Activated T-helper 1 cell treated with Interleukin-2 at 50 U/mL for 16 hours (primary cell): ENCODE data around the gene ELAVL4.
"Not testable (repeated sequence)": the region's sequence is repeated elsewhere in the genome, so short reads cannot be mapped to it uniquely, and the experiment has no call there.

Experiments
- DNase-seq: peaks from one replicate; pipeline ENCODE4 v3.0.0-alpha.2; 2020; ENCODE audit warnings: low read depth

ELAVL4 gene

GRCh38 chr1:50126927-50127715, 18.4 kb downstream of the ELAVL4 start:
- no peak for DNase-seq

DNA sequence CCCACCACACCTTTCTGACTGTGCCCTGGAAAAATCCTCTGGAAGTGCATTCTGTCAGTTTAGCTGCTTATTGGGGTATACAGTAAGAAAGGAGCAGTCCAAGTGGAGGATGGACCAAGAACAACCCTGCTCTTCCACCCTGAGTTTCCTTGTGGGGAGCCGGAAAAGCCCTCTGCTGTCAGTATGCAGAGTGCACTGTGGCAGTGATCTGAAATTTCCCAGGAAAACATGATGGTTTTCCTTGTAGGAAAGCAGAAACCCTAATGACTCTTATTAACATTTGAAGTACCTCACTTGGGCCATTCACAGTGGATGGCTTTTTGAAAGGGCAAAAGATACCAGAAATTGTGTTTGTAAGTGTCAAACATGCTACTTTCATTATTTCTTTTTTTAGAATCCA, 20.5 kb downstream of the ELAVL4 start:
- no peak for DNase-seq

- DNase-seq: no peak
Measured at GRCh38 chr1:50132347-50132894, 23.7 kb downstream of the ELAVL4 start.

- no peak for DNase-seq
Measured at GRCh38 chr1:50135716-50136115, 27.0 kb downstream of the ELAVL4 start.

- DNase-seq: no peak
Measured at GRCh38 chr1:50139339-50140181, 30.8 kb downstream of the ELAVL4 start.

DNA sequence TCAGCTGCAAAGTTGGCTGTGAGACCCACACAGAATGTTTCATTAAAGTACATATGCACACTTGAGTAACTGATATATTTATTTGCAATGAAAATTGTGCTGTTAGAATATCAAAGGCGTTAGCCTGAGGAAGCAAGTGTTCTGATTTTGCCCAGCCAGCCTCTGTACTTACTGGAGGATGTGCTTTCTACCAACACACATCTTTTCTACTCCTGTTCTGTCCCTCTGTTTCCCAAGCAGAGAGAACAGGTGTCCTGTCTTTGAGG, 31.4 kb downstream of the ELAVL4 start:
- no peak for DNase-seq

GRCh38 chr1:50147191-50147850, 38.6 kb downstream of the ELAVL4 start:
- DNase-seq: no peak

DNA sequence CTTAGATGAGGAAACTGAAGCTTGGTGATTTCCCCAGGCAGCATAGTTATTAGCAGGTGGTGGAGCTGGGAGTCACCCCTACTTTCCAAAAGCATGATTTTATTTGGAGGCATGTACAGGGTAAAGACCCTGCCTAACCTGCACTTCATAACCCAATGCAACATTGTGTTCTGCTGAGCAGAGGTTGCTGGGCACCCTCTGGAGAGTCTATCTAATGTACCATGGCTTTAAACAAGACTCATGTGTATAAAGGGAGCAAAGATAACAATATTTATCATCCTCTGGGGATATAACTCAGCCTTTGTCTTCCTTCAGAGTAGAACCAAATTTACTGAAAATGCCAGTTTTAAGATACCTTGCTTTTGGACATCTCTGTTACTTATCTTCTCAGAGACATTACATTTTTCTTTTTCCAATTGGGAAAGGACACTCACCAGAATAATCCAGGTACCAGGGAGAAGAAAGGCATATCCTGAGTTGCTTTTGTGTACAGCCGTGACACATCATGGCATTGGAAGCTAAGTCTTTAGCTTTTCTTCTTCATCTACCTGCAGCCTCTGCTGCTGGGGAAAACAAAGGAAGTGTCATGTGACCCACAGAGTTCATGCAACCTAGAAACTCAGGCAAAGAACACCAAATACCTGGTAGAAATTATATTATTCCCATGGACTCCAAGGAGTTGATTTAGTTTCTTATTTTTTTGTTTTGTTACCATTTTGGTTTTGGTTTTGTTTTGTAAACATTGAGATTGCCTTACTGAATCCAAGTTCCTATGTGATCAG, 39.6 kb downstream of the ELAVL4 start:
- no peak for DNase-seq

DNA sequence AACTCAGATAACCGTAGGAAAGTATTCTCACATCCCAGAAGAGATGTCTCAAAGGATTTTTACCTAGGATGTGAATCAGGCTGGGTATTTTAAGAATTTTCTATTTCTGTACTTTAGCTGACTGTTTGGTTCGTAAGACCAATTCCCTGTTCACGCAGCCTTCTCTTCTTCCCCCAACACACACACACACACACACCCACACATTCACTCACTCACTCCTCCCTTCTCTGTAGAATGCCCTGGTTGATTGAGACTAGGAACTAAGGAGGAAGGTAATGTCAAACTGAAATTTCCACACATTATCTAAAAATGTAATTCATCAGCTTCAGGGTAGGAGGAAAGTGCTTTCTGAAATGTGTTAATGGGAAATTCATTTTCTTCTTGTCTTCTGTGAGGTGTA, 43.5 kb downstream of the ELAVL4 start:
- no peak for DNase-seq

DNA sequence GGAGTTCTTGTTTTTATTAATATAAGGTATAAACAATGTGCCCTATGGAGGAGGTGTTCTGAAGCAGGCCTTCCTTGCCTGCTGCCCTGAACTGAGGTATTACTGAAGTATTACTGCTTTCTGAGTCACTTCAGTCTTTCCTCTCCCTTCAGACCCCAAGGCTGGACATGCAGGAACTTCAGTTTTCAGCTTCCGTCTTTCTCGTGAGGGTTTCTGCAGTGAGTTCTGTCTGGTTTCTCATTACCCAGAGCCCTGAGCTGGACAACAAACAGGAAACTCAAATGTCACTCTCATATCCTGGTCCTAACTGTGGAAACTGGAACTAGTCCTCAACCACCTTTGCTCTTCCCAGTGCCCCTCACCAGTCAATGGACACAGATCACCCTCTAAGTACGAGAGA, 46.8 kb downstream of the ELAVL4 start:
- no peak for DNase-seq

- DNase-seq: no peak
Measured at GRCh38 chr1:50156241-50157010, 47.7 kb downstream of the ELAVL4 start.

DNA sequence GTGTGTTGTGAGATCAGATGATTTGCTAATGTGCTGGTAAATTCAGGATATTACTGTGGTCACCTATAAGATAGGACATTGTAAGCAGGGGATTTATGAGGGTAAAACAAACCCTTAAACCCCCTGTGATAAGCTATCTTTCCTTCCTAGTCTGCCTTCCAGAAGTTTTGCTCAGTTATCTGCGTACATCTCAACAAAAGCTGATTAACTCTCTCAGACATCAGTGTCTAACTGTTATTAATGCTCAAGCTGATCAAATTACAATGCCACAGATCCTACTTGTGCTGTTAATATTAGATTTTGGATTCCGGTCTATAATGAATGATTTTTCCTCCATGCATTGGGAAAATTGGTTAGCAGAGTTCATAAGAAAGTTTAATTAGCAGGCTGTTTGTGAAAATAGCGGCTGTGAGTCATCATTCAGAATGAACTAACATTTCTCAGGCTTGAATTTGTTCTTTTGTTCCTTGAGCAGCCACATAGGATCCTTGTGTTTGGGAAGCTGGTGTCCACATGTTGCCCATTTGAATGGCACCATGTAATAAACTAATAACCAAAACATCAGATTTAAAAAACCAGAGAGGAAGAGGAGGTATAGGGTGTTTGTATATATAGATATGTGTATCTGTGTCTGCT, 48.7 kb downstream of the ELAVL4 start:
- DNase-seq: no peak

DNA sequence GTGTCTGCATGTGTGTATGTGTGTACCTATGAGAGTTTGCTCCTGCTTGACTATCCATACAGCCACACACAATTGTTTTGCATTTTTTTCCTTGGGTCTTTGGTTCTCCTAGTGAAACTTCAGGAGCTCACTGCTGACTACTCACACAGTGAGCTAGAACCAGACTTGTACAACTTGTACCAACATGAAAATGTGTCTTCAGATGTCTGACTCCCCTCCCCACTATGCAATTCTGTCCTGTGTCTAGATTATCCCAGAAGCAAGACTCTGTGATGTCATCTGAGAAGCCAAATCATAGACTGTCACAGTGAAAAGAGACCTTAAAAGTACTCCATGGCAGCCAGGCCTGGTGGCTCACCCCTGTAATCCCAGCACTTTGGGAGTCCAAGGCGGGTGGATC, 49.7 kb downstream of the ELAVL4 start:
- DNase-seq: no peak

- DNase-seq: no peak
Measured at GRCh38 chr1:50163680-50164079, 55.0 kb downstream of the ELAVL4 start.

GRCh38 chr1:50166351-50166750, 57.6 kb downstream of the ELAVL4 start:
- not testable (repeated sequence) for DNase-seq

DNA sequence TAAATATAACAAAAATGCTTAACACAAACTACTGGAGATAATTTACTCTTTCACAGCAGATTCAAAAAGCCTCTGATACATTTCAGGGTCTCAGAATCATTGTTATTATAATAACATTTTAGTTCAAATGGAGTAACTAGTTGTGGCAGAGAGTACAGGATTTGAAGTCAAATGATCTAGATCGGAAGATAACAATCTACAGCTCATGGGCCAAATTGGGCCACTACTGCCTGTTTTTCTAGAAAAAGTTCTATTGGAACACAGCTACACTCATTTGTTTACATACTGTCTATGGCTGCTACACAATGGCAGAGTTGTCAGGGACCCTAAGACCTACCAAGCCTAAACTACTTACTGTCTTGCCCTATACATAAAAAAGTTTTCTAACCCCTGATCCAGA, 63.6 kb downstream of the ELAVL4 start:
- DNase-seq: no peak

DNA sequence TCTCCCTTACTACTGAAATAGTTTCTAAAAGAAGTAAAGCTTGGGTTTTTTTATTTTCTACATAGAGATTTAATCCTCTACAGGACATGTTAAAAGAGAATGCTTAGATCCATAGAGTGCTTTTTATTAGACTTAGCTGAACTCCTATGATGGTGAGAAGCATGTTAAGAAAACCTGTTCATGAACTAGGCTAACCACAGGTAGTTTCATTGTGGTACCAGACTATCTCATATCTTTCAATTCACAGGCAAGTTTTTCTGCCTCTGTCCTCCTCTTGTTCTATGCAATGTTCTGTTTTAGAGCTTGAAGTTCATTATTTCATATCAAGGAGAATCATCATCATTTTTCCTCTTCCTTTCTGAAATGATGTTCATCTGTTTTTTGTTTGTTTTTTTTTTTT, 65.4 kb downstream of the ELAVL4 start:
- DNase-seq: no peak

DNA sequence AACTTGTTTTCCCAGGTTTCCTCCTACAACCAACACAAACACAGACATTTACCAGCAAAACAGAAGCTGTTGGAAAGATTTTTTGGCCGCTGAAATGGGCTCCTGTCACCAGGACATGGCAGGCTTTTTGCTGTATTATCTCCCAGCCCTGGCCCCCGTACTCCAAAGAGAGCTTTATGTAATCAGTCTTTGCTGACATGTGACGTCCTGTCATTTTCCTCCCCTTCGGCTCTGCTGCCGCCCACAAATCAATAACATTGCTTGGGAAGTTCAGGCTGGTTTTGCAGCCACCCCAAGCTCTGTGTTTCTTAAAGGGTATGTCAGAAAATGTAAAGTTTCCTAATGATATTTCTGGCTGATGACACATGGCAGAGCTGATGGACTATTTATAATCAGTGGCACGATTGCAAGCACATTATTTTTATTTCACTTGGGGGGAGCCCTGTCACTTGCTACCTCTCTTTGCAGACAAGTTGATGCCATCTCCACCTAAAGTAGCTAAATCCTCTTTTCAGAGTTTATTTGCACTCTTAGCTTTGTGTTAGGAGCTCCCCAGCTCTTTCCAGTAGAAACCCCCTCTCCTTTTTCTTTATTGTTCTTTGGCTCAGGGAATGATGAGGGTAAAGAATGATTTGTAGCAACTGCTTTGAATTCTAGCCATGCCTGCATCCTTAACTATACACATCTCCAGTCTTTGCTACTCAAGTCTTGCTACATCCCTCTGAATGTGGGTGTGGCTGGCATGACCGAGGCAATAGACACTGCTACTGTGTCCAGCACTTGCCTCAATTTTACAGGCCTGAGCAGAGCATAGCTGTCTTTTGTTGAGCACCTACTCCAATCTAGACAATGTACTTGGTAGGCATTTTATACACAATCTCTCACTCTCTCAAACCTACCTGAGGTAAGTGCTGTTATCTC, 67.3 kb downstream of the ELAVL4 start:
- DNase-seq: no peak

DNA sequence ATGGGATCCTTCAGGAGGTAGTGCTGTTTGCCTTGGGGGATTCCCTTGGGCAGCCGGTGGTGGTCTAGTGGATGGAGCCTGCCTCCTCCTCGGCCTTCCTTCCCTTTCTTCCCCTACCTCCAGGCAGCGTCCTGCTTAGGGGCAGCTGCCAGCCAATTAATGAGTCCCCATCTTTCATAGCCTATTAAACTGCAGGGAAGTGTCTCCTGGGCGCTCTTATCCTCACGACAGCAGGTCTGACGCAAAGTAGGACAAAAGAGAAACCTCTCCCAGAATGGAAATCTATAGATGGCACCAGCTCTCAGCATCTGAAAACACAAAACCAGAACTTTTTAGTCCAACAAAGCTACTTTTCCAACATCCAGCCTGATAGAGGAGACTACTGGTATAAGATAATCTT, 69.3 kb downstream of the ELAVL4 start:
- DNase-seq: no peak

DNA sequence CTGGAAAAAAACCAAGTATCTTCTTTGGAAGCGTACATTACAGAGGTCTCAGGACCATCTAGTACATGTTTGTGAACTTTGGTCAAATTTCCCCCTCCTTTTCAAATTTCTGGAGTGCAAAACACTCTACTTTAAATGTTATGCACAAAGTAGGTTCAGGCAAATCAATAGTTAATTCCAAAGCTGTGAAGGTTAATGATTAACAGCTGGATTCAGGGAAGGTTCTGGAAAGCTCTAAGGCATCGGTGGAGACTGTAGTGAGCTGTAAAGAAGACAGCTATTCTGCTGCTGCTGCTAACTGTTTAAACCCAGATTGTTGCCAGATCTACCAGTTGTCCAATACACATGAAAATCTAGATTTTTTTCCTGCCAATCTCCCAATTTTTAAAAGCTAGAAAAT, 70.9 kb downstream of the ELAVL4 start:
- DNase-seq: no peak
